GM21723 (cell line): ENCODE results near the gene PDE4C.

ENCODE experiments used
- ATAC-seq: cut with Tn5 transposase; IDR thresholded peaks from one replicate; pipeline ENCODE4 v1.9.1; 2021; ENCODE audit warnings: mild to moderate bottlenecking, moderate library complexity; ENCODE audit not compliant: unreplicated experiment

The PDE4C gene

DNA sequence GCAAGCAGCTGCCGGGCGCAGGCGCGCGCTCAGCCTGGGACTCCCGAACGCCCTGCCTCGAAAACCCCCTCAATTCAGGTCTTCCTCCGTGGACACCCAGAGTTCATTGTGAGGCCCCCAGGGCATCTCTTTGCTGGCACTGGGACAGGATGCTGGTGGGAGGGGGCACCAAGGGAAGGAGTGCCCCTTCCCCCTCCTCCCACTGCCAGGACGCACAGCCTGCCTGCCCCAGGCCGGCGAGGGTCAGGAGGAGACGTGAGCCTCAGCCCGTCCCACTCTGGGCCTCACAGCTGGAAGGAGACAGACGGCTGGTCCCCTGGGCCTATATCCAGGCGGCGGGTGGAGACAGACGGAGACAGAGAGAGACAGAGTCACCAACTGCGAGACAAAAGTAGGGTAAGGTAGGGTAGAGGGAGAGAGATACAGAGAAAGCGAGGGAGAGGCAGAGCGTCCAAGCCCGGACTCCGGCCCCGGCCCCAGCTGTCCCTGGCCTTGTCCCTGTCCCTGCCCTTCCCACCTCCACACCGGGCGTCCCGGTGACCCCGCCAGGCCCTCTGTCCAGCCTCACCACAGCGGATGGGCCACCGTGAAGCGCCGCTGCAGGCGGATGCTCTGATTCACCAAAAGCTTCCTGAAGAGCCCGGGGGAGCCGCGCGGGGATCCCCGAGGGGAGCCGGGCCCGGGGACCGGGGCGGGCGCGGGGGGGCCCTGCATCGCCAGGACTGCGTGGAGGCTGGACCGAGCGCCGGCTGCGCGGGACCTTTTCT is at the start of gene PDE4C:
Gene PDE4C, minus strand, starts transcription at position 737 of the 767 bp plus-strand sequence. Its CDS starts 23 bp downstream, at position 714.
- ATAC-seq = no peak

DNA sequence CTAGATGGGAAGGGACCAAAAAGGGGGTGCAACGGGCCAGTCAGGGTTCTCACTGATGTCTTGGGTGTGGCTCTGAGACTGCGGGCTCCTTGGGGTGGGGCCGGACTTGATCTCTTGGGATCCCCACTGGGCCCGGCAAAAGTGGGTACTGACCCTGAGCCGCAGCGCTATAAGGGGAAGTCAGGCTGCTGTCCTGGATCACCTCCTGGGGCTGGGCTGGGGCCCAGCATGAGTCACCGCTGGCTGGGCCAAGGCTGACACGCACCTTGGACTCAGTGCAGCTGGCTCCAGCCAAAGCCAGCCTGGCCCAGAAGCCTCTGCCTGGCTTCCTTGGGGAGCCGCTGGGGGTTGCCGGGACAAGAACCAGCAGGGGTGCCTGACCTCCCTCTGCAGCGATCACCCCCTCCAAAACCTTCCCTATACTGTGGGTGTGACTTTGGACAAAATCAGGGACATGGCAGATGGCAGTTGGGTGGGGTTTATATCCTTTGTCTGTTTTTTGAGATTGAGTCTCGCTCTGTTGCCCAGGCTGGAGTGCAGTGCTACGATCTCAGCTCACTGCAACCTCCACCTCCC is 48.6 kb upstream of the PDE4C start:
- no peak for ATAC-seq

DNA sequence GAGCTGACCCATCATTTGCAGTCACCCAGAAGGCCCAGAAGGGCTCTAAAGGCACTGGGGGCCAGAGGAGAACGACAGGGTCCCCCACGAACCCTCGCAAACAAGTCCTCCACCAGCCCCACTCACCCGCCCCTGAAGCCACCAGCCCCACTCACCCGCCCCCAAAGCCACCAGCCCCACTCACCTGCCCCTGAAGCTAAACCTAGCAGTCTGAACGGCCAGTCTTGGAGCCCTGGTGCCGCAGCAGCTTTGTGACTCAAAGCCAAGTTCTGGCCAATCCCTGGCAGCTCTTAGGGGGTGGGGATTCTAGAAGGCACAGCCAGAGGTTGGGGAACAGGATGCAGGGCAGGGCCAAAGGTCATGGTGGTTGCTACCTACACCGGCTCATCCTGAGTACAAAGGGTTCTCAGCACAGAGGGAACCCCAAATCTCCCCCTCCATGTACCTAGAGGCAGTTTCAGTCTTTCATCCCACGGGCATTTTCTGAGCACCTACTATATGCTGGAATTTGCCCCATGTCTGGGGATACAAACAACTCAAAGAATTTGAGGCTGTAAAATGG is 48.1 kb upstream of the PDE4C start, which contains the start of gene IQCN:
Gene IQCN, minus strand, starts transcription at position 234 of the 562 bp plus-strand sequence. CDS start 4,974 bp downstream, outside the sequence.
- no peak for ATAC-seq

DNA sequence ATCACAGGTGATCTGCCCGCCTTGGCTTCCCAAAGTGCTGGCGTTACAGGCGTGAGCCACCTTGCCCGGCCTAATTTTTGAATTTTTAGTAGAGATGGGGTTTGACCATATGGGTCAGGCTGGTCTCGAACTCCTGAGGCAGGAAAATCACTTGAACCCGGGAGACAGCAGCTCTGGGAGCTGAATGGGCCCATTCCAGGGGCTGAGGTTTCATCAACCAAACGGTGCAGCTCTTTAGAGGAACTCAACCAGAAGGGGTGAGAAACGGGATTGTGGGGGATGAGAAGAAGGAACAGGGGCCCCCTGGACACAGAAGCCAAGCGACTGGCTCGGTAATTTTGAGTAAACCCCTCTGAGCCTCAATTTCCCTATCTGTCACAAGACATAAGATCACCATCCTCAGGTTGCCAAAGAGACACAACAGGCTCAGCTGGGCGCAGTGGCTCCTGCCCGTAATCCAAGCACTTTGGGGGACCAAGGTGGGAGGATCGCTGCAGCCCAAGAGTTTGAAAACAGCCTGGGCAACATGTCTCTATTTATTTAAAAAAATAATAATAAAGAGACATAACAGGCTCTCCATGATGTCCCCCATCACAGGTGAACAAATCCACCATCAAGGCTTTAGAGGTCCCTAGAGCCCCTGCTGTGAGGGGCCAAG is 47.5 kb upstream of the PDE4C start:
- no peak for ATAC-seq

DNA sequence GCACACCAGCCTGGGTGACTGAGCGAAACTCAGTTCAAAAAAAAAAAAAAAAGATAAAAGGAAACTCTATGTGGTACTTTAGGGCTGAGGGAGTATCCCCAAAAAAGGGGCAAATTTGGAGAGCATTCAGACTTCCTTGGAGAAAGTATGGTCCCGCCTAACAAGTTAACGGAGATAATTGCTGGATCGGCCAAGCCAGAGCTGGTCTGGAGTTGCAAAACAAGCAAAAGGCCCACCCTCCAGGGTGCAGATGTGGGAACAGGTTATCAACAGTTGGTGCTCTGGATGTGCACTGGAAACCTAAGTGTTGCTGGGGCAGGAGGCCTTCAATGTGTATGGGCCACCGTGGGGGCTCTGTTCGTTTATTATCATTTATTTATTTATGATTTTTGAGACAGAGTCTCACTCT is 45.2 kb upstream of the PDE4C start:
- ATAC-seq = no peak

DNA sequence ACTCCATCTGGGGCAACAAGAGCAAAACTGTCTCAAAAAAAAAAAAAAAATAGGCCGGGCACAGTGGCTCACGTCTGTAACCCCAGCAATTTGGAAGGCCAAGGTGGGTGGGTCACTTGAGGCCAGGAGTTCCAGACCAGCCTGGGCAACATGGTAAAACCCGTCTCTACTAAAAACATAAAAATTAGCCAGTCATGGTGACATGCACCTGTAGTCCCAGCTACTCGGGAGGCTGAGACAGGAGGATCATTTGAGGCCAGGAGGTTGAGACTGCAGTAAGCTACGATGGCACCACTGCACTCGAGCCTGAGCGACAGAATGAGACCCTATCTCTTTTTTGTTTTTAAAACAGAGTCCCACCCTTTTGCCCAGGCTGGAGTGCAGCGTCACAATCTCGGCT is 44.1 kb upstream of the PDE4C start:
- no peak for ATAC-seq

DNA sequence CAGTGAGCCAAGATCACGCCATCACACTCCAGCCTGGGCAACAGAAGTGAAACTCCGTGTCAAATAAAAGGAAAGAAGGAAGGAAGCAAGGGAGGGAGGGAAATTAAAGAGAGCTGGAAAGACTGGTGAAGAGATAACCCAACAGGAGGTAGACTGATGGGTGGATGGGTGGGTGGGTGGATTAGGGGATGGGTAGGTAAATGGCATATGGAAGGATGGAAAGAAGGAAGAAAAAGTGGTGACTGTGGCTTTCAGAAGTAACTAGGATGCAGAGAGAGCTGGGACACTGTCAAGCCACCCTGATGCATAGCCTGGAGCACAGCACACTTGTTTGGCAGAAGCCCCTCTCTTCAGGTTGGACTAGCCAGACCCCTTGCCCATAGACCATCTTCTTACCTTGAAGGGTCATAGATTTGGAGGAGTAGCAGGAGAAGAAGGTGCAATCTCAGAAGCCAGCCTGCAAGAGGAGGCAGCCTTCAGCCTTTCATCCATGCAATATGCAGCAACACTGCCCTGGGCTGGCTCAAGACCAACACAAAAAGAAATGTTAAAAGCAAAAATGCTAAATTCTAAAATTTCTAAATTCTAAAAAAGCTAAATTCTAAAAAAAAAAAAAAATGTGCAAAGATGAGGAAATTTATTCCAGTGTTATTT is 43.0 kb upstream of the PDE4C start:
- ATAC-seq = no peak

DNA sequence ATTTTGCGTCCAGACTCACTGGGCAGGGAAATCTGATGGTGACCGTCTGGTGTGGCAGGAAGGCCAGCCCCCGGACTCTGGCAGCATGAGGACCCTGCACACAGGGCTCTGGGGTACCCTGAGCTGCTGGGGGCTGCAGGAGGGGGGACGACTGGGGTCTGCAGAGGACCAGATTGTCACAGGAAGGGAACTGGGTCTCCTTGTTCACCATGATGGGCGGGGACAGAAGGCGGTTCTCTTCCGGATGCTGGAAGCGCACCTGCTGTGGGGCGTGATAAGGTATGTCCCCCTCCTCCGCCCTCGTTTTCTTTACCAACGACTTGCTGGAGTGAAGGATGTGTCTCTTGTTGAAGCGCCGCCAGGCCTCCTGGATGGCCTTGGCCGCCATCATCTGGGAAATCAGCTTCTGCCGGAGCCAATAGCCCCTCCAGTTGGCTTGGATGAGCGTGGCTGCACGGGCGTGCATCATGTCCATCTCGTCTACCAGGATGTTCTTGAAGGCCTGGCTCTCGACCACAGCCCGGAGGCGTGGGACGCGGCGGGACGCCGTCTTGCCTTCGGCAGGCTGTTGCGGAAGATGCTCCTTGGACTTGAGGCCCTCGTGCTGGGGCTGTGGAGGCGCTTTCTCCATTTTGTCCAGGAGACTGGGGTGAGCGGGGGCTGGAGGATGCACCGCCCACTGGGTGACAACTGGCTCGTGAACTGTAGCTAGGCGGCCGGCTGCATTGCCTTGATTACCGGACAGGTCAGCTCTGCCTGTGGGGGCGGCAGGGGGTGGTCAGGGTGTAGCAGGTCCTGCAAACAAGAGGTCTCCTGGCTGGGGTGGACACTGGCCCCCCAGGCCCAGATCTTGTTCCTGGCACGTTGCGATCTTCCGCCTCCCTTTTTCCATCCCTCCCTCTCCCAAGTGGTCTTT is 40.8 kb upstream of the PDE4C start:
- ATAC-seq = no peak

DNA sequence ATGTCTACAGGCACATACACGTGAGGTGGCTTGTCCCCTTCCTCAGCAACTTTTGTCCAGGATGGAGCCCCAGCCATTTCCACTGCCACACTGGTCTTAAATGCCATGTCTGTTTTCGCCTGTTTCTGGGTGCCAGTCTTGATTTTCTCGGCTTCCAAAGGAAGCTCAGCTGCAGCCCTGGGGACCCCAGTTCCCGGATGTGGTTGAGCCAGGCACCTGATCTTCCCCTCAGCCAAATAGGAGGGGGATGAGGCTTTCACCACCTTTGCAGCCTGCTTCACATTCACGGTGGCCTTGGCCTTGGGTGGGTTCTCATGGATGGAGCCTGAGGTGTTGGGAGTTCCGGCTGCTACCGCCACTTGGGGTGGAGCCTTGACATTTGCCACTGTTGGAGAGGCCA is 39.3 kb upstream of the PDE4C start:
- ATAC-seq = no peak

DNA sequence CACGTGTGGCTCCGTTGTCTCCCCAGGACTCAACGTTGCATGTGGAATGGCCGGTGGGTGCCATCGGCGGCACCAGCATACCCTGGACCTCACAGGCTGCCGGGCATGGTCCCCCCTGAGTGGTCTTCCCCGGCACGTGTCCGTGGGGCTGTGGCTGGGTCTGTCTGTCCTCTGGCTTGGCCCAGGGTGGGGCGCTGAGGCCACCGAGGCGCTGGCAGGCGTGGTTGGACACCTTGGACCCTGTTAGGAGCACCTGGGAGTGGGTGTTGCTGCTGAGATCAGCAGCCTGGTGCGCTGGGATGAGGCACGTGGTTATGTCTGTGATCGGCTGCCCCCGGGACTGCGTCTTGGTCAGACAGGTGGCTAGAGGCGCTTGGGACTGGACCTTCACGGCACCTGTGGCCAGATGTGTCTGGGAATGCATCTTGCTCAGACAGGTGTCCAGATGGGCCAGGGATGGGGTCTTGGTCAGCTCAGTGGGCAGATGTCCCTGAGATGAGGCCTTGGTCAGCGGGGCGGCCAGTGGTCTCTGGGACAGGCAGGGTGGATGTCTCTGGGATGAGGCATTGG is 38.8 kb upstream of the PDE4C start:
- no peak for ATAC-seq

DNA sequence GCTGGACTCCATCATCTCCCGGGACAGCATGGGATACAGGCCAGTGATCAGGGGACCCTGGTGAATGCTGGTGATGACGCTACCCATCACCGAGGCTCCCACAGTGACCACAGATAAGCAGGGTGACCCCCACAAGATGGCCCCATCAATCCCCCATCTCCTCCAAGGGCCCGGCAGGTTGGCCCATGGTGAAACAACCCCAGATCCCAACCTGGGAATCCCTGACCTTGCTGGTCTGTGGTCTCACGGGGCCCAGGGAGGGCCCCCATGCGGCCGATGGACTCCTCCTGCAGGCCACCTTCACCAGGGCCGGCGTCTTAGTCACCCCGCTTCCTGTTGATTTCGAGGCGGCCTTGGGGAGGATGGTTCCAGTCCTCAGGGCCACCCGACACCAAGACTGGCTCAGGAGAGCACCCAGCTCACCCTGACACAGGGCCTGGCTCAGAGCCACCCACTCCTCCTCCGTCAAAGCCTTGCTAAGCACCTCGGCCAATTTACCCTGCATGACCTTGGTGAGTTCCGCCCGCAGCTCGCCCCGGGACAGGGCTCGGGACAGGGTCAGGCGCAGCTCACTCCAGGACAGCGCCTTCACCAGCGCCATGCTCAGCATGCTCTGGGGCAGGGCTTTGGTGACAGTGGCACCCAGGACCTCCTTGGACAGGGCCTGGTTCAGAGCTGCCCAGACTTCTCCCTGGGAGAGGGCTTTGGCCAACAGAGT is 38.1 kb upstream of the PDE4C start:
- no peak for ATAC-seq

DNA sequence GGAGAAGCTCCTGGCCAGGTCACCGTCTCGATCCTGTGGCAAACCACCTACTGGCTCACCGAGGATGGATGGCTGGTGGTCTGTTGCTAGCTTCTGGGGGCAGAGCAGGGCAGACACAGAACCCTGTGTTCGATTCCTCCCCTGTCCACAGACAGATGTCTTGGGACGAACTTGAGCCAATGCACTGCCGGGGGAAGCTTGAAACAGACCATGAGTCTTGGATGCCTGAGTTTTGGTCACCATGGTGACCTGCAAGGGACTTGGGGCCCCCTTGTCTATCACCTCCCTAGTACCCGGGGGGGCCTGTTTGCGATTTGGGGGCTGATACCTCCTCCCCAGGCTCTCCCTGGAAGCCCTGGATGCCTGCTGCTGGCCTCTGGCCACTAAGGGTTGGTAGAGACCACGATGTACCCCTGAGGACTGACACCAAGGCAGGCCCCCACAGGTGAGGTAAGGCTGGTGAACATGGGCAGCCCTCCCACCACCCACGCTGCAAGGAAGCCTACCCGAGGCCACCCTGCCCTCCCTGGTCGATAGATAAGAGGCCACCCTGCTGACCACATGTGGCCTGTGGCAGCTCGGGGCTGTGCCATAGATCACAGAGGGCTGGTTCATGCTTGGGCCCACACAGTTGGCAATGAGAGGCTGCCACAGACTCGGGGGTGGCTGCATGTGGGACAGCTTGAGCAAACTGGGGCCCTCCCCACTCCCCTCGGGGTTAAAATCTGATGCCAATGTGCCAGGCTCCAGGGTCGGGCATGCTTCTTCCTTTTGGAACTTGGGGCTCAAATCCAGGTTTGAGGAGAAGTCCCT is 37.3 kb upstream of the PDE4C start:
- no peak for ATAC-seq

DNA sequence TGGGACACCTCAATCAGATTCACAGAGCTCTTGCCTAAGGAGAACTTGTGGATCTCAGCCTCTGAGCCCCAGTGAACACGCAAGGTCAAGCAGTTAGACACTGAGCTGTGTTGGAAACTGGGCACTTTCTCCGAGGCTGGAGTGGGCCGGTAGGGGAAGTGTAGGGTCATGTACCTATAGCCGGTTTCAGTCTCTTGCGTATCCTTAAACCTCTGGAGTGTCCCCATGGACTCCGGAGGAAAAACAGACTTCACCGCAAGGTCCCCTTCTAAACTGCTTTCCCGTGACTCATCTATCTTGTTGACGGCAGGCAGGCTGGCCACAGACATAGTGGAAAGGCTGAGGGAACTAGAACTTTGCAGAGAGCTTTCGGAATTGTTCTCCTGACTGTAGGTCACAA is 36.7 kb upstream of the PDE4C start:
- no peak for ATAC-seq

DNA sequence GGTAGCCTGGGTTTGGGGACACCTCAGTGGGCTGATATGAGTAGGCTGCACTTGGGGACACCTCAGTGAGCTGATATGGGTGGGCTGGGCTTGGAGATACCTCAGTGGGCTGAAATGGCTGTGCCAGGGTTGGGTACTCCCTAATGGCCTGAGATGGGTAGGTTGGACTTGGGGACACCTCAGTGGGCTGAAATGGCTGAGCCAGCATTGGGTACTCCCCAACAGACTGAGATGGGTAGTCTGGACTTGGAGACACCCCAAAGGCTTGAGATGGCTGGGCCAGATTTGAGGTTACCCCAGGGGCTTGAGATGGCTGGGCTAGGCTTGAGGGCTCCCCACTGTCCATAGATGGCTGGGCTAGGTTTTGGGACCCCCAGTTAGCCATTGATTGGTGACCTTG is 35.9 kb upstream of the PDE4C start:
- no peak for ATAC-seq

DNA sequence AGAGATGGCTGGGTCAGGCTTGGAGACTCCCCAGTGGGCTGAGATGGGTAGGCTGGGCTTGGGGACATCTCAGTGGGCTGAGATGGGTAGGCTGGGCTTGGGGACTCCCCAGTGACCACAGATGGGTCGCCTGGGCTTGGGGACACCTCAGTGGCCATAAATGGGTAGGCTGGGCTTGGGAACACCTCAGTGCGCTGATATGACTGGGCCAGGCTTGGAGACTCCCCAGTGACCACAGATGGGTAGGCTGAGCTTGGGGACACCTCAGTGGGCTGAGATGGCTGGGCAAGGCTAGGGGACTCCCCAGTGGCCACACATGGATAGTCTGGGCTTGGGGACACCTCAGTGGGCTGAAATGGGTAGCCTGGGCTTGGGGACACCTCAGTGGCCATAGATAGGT is 35.2 kb upstream of the PDE4C start:
- no peak for ATAC-seq

DNA sequence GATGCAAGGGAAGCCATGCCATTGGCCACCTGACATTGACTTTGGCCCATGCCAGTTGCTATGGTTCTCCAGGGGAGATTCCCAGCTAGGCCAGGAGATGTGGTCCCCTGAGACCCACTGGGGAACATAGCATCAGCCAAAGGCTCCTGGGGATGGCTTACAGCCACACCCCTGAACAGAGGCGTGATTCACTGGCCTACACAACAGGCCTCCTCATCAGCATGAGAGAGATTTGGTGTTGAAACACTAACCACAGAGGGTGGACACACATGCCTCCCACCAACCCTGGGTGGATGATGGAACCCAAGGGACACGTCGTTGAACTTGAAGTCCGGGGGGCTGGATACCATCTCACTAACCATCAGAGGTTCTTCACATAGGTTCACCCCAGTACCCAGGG is 33.7 kb upstream of the PDE4C start:
- no peak for ATAC-seq

DNA sequence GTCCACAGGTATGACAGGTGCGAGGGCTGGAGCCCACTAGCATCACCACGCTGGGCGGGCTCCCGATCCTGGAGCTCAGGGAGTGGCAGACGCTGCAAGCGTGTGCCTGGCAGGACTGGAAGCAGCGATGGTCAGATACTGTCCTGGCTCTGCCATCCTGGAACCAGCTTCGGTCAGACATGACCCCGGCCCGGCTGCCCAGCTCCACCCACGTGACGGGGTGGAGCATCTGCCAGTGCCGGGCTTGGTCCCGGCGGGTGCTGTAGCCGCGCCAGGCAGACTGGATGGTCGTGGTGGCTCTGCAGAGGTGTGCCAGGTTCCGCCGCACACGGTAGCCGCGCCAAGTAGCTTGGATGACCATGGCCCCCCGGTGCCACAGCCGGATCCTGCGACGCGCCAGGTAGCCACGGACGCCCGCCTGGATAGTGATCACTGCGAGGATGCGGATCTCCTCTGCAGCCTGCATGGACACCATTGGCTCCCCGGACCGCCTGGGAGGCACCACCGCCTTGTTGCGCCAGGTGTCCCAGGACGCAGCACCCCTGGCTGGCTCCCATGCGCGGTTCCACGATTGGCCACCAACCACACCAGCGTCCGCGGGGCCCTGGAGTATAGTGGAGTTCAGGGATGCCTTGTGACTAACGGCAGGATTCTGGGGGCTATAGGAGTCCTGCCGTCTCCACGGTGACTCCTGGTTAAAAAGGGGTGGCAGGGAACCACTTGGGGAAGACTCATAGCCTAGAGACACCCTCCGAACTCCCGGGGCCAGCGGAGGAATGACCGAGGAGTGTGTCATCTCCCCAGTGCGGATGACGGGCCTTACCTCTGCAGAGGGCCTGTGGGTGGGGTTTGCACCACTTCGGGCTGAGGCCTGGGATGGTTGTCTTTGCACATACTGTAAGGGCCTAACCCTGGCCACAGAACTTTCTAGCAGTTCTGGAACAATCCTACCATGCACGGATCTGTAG is 31.5 kb upstream of the PDE4C start:
- no peak for ATAC-seq
